GM12892 (cell line): ENCODE measurements around the gene GMCL2.

Source experiments
- POLR2A ChIP-seq: IDR thresholded peaks from 2 replicates; pipeline ENCODE4 v1.6.1; 2011; ENCODE audit warnings: low read depth, low read length, control low read depth
- POLR2AphosphoS5 ChIP-seq: IDR thresholded peaks from 2 replicates; pipeline ENCODE4 v1.6.1; 2011; ENCODE audit warnings: low read depth, low read length, control low read depth

GRCh38 chr5:178225174-178225573, 38.0 kb upstream of the GMCL2 start:
- no peak for TF ChIP-seq POLR2A
- TF ChIP-seq POLR2AphosphoS5, result no peak
